HS-27A (cell line): ENCODE results near the gene CEMIP.

Experiments used
- DNase-seq: peaks from one replicate; pipeline ENCODE4 v3.0.0-alpha.2; 2012; ENCODE audit warnings: low read depth, missing footprints

The CEMIP gene

GRCh38 chr15:80787316-80787715, 8.1 kb downstream of the CEMIP start:
- DNase-seq, result no peak

GRCh38 chr15:80788536-80788935, 9.4 kb downstream of the CEMIP start:
- DNase-seq, result no peak

- DNase-seq, result no peak
Measured at GRCh38 chr15:80789296-80789695, 10.1 kb downstream of the CEMIP start.

GRCh38 chr15:80789796-80790195, 10.6 kb downstream of the CEMIP start:
- DNase-seq, result no peak

GRCh38 chr15:80790236-80790635, 11.1 kb downstream of the CEMIP start:
- DNase-seq, result no peak

- DNase-seq, result no peak
Measured at GRCh38 chr15:80791004-80791403, 11.8 kb downstream of the CEMIP start.

- no peak for DNase-seq
Measured at GRCh38 chr15:80796407-80796806, 17.2 kb downstream of the CEMIP start.

GRCh38 chr15:80798911-80799310, 19.7 kb downstream of the CEMIP start:
- DNase-seq, result no peak

- no peak for DNase-seq
Measured at GRCh38 chr15:80800067-80800466, 20.9 kb downstream of the CEMIP start.

GRCh38 chr15:80801891-80802680, 22.9 kb downstream of the CEMIP start:
- DNase-seq, result no peak

- DNase-seq, result no peak
Measured at GRCh38 chr15:80803580-80804525, 24.7 kb downstream of the CEMIP start.

GRCh38 chr15:80804970-80805495, 25.9 kb downstream of the CEMIP start:
- no peak for DNase-seq

GRCh38 chr15:80811781-80812315, 32.7 kb downstream of the CEMIP start:
- DNase-seq, result no peak

GRCh38 chr15:80815106-80815505, 35.9 kb downstream of the CEMIP start:
- DNase-seq, result no peak

- no peak for DNase-seq
Measured at GRCh38 chr15:80816049-80816653, 37.0 kb downstream of the CEMIP start.

GRCh38 chr15:80816936-80817335, 37.8 kb downstream of the CEMIP start:
- DNase-seq, result no peak

- DNase-seq, result no peak
Measured at GRCh38 chr15:80817901-80818300, 38.7 kb downstream of the CEMIP start.

GRCh38 chr15:80819001-80819400, 39.8 kb downstream of the CEMIP start:
- no peak for DNase-seq

- no peak for DNase-seq
Measured at GRCh38 chr15:80820092-80820491, 40.9 kb downstream of the CEMIP start.

- DNase-seq, result no peak
Measured at GRCh38 chr15:80822256-80822655, 43.1 kb downstream of the CEMIP start.

GRCh38 chr15:80822676-80823075, 43.5 kb downstream of the CEMIP start:
- DNase-seq, result no peak

- DNase-seq, result no peak
Measured at GRCh38 chr15:80823120-80823519, 44.0 kb downstream of the CEMIP start.
